ENCODE measurements around the gene FBXL16. TPM values are rescaled to one million over a fixed set of nuclear protein-coding genes. Genes with fewer than 3 reads are reported as not detected.

Gene FBXL16
- total and polyA plus RNA-seq, 2 of the 13 experiments (the other 11 are each of a cell fraction or from before 2014, with no cell fraction given) = 0.22 to 2.0 TPM

DNA sequence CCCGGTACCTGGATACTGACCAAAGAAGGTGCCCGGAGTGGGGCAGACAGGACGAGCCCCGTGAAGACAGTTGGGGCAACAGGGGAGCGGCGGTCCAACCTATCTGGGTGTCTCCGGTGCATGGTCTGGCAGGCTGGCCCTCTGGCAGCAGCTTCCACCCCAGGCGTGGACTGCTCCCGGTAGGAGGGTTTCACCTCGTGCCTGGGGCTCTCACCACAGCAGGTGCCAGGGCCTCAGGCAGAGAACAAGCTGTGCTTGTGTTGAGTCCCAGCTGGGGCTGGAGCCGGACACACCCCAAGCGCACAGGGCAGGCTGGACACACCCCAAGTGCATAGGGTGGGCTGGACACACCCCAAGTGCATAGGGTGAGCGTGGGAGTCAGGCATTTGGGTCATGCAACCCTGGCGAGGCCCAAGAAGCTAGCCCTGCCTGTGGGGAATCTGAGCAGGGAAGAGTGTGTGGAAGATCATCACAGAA lies 1.5 kb upstream of the FBXL16 start:
- H3K79me2 ChIP-seq (ENCODE audit: insufficient read depth, low read length) = no peaks in the 10 kb centered on the region
- no peaks in the 10 kb centered on the region for H3K9me3 ChIP-seq (ENCODE audit: low read length)
- intact Hi-C loops (cut with micrococcal nuclease; ENCODE audit: unreplicated experiment) = no loop called here
- ATAC-seq = no peak
- no peak overlapping the region for H3K4me3 ChIP-seq (replicated peaks in 1 of 3; ENCODE audit: insufficient read depth in 1 of 3, low read depth in 2 of 3, low read length in 3 of 3)
- peaks cover 25 to 79% of the 10 kb centered on the region in 2 experiments; a peak in 4 of 5 replicates for H3K27me3 ChIP-seq (ENCODE audit: control insufficient read depth in 1 of 2, insufficient read depth in 2 of 2, low read length in 2 of 2)
- in situ Hi-C loops (cut with HindIII; ENCODE audit: extremely low pct_ligation_motif_present, low pct_unique_long_range_greater_than_20kb) = no loop called here
- H4K20me1 ChIP-seq (ENCODE audit: insufficient read depth, low read length) = no peaks in the 10 kb centered on the region
- ChIA-PET POLR2A (interaction anchor here (1.4 kb wide), 1 partner anchor 12 kb away, joined by 4 read pairs; no protein-coding TSS in a partner anchor), CTCF (ENCODE audit: low intra/inter-chr PET ratio, low total read pairs) (no interaction called here)
- 4% methylated on average over 3 of the region's 14 CpGs for WGBS (ENCODE audit: low lambda C conversion rate)
- no peak overlapping the region for H2AFZ ChIP-seq (ENCODE audit: low read length)
- H3K4me1 ChIP-seq (ENCODE audit: insufficient read depth, low read length) = 0 out of 2 replicates have a peak, but pooled peaks cover under 1% of the 10 kb centered on the region
- DNase-seq (ENCODE audit: low spot score) = no peak
- no peak for FAIRE-seq
- no peak overlapping the region for H3K27ac ChIP-seq (ENCODE audit: extremely low read length, insufficient read depth, low read length)
- TF ChIP-seq KLF12 (CRISPR knock-in tag; IDR thresholded peaks at IDR 0.05; ENCODE audit: borderline replicate concordance) (no peak), ZNF747 (CRISPR knock-in tag; IDR thresholded peaks at IDR 0.05; ENCODE audit: borderline replicate concordance) (no peak), FOXA3 (CRISPR knock-in tag; IDR thresholded peaks at IDR 0.05) (no peak), ZNF180 (CRISPR knock-in tag; IDR thresholded peaks at IDR 0.05; ENCODE audit: borderline replicate concordance, low read depth) (no peak), POGZ (CRISPR knock-in tag; IDR thresholded peaks at IDR 0.05) (no peak), HNRNPK (IDR thresholded peaks at IDR 0.05; ENCODE audit: low read depth, low read length, poor library complexity, severe bottlenecking) (no peak), NFYB (CRISPR knock-in tag; IDR thresholded peaks at IDR 0.05) (no peak), ZNF773 (CRISPR knock-in tag; IDR thresholded peaks at IDR 0.05; ENCODE audit: borderline replicate concordance) (no peak), ZNF446 (CRISPR knock-in tag; IDR thresholded peaks at IDR 0.05) (no peak)
- no peak overlapping the region for H3K9ac ChIP-seq (ENCODE audit: insufficient read depth, low read depth, low read length)
- BruUV-seq (replicated peaks) = no TSS peak
- no peak overlapping the region for H3K4me2 ChIP-seq (ENCODE audit: low read depth, low read length)
- no peaks in the 10 kb centered on the region for H3K36me3 ChIP-seq (replicated peaks in 1 of 2; ENCODE audit: control insufficient read depth in 1 of 2, insufficient read depth in 2 of 2, low read length in 2 of 2)
